Gastroesophageal sphincter (tissue), 4 donors: ENCODE data around the gene ABCG1. TPM values are rescaled to one million over a fixed set of nuclear protein-coding genes. Genes with fewer than 3 reads are reported as not detected.

Experiments
- ATAC-seq: fragments of 150-250 bp; one replicate; pipeline ENCODE4 v1.9.1; 2016; ENCODE audit warnings: mild to moderate bottlenecking, moderate library complexity
- H3K27ac ChIP-seq, 4 donors: fragments of 200-600 bp; sonication (generic) in 3 of 4; 1 replicate in 3 of 4; 2 replicates in 1 of 4; pipeline ENCODE4 v1.5.1; 2016 to 2019
- H3K27me3 ChIP-seq: fragments of 200-600 bp; sonication (generic); one replicate; pipeline ENCODE4 v1.5.1; 2019
- H3K36me3 ChIP-seq, 2 donors: fragments of 200-600 bp; sonication (generic); one replicate each; pipeline ENCODE4 v1.5.1; 2019; ENCODE audit warnings: control low read depth in 1 of 2
- H3K4me1 ChIP-seq, 3 donors: fragments of 200-600 bp; sonication (generic); 1 replicate in 2 of 3; 2 replicates in 1 of 3; pipeline ENCODE4 v1.5.1; 2016 to 2019; ENCODE audit warnings: control low read depth in 2 of 3
- H3K4me3 ChIP-seq, 2 donors: fragments of 200-600 bp; sonication (generic); one replicate each; pipeline ENCODE4 v1.5.1; 2019; ENCODE audit warnings: mild to moderate bottlenecking in 1 of 2, moderate library complexity in 1 of 2
- H3K9me3 ChIP-seq, 3 donors: fragments of 200-600 bp; sonication (generic); one replicate each; pipeline ENCODE4 v1.5.1; 2017 to 2019; ENCODE audit warnings: control low read depth in 2 of 3
- EP300 ChIP-seq: sonication (generic); formaldehyde crosslinking; IDR thresholded peaks from one replicate; pipeline ENCODE4 v1.6.1; 2017; ENCODE audit warnings: antibody characterized with exemption, mild to moderate bottlenecking
- POLR2A ChIP-seq, 2 donors: fragments of 450-650 bp; IDR thresholded peaks; one replicate each; pipeline ENCODE4 v1.6.1; 2017; ENCODE audit warnings: antibody characterized with exemption in 2 of 2, mild to moderate bottlenecking in 2 of 2, moderate library complexity in 1 of 2
- POLR2AphosphoS5 ChIP-seq: sonication (generic); formaldehyde crosslinking; IDR thresholded peaks from one replicate; pipeline ENCODE4 v1.6.1; 2017; ENCODE audit warnings: antibody characterized with exemption
- WGBS, 2 donors: methylation state at CpG; one replicate each; pipeline ENCODE4 v1.1.5; 2018; ENCODE audit warnings: low coverage in 1 of 2; 5-methylcytosine and 5-hydroxymethylcytosine counted together
- total RNA-seq, 4 donors: library from RNA; depleted of rRNA; stranded (reverse); fragments of >200 nt; gene quantifications; one replicate each; pipeline ENCODE4 v1.1.0, GENCODE V29; 2016
- TF ChIP-seq, protein P1 (sequence below), 4 experiments: fragments of 200-600 bp in 2 of 4; fragments of 450-650 bp in 2 of 4; sonication (generic) in 1 of 4; IDR thresholded peaks; one replicate each; pipeline ENCODE4 v1.5.1; 2017 to 2019; ENCODE audit warnings: antibody characterized with exemption in 4 of 4, mild to moderate bottlenecking in 2 of 4, moderate library complexity in 2 of 4

The ABCG1 gene
- total RNA-seq, 4 donors from 2014 or later = 15.9 to 21.8 (median 18.0) TPM

DNA sequence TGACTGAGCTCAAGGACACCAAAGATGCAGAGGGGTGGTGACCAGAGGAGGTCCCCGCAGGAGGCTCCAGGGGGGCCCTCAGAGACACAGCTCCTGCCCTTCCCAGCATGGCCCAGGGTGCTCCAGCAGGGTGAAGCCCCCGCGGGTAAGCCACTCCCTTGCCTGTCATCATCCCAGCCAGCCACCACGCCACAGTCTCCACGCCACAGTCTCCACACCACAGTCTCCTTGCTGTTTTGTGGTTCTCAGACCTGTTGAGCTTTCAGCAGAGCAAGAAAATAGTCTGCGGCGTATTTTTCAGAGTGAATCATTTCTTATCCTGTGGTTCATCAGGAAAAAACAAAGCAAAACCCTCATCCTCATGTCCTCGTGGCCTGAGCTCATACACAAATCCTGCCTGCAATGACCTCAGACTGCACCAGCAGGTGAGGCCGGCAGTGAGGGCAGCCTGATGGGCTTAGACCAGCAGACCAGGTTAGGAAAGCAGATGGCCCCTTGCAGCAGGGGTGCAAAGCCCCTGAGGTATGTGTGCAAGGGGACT is 25.7 kb upstream of the ABCG1 start:
- WGBS, 2 donors = 83% methylated on average over 6 of the region's 9 CpGs; no CpG with 5 or more reads in 1 of the 2 donors
- Histone ChIP-seq H3K4me3 (no peak overlapping the region), H3K9me3 (no peaks in the 10 kb centered on the region), H3K27me3 (no peaks in the 10 kb centered on the region), H3K27ac (no peak overlapping the region), H3K36me3 (no peaks in the 10 kb centered on the region), H3K4me1 (no peaks in the 10 kb centered on the region)
- TF ChIP-seq, protein P1, sequence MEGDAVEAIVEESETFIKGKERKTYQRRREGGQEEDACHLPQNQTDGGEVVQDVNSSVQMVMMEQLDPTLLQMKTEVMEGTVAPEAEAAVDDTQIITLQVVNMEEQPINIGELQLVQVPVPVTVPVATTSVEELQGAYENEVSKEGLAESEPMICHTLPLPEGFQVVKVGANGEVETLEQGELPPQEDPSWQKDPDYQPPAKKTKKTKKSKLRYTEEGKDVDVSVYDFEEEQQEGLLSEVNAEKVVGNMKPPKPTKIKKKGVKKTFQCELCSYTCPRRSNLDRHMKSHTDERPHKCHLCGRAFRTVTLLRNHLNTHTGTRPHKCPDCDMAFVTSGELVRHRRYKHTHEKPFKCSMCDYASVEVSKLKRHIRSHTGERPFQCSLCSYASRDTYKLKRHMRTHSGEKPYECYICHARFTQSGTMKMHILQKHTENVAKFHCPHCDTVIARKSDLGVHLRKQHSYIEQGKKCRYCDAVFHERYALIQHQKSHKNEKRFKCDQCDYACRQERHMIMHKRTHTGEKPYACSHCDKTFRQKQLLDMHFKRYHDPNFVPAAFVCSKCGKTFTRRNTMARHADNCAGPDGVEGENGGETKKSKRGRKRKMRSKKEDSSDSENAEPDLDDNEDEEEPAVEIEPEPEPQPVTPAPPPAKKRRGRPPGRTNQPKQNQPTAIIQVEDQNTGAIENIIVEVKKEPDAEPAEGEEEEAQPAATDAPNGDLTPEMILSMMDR (IDR thresholded peaks at IDR 0.05) = no peak
- TF ChIP-seq EP300 = no peak
- TF ChIP-seq POLR2AphosphoS5 = no peak
- ATAC-seq = no peak

DNA sequence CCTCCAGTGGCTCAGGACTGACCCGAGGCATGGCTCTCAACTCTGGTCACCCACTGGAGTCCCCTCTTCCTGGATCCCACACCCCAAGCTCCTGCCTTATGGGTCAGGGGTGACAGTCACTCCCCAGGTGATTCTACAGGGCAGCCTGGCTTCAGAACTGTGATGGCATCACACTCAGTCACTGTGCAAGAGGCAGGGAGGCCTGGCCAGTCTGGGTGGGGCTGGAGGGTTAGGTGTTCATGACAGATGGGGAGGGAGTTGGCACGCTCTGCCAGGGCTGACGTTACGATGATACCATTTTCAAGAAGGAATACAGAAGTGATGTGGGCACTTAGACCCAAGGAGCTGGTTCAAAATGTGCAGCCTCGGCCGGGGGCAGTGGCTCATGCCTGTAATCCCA is 25.2 kb upstream of the ABCG1 start:
- H3K36me3 ChIP-seq = no peaks in the 10 kb centered on the region
- H3K4me1 ChIP-seq = peaks cover 0 to 2% (median under 1%) of the 10 kb centered on the region in 3 donors
- 80 to 98% methylated on average over 5 of the region's 6 CpGs for WGBS, 2 donors
- no peak overlapping the region for H3K4me3 ChIP-seq
- TF ChIP-seq, protein P1 (IDR thresholded peaks at IDR 0.05) = no peak
- TF ChIP-seq POLR2AphosphoS5 (no peak), POLR2A (IDR thresholded peaks at IDR 0.05) (no peak), EP300 (no peak)
- ATAC-seq = no peak
- no peaks in the 10 kb centered on the region for H3K27me3 ChIP-seq
- no peak overlapping the region for H3K27ac ChIP-seq
- H3K9me3 ChIP-seq = no peaks in the 10 kb centered on the region

DNA sequence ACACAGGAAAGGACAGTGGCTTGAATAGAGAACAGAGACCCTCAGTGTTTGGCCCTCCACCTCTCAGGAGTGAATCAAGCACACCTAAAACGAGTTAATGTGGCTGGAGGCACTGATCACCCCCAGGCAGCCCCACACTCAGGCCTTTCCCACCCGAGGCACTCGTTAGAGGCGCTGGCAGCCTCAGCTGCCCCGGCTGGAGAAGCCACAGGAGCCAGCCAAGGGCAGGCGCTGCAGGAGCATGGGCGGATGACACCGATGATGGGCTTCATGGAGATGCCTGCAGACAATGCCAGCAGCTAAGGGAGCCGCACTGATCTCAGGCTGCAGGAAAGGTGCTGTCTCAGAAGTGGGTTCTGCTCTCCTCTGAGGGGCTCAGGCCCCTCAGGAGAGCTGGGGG is 24.1 kb upstream of the ABCG1 start:
- Histone ChIP-seq H3K4me3 (no peak overlapping the region), H3K27ac (no peak overlapping the region), H3K36me3 (no peaks in the 10 kb centered on the region), H3K4me1 (peaks cover 0 to 12% (median 5%) of the 10 kb centered on the region in 3 donors), H3K27me3 (no peaks in the 10 kb centered on the region), H3K9me3 (no peaks in the 10 kb centered on the region)
- TF ChIP-seq, protein P1 (IDR thresholded peaks at IDR 0.05) = no peak
- no peak for TF ChIP-seq POLR2A (IDR thresholded peaks at IDR 0.05)
- TF ChIP-seq EP300 = no peak
- TF ChIP-seq POLR2AphosphoS5 = no peak
- no CpG with 5 or more reads among the region's 9 CpGs for WGBS, 2 donors
- no peak for ATAC-seq

DNA sequence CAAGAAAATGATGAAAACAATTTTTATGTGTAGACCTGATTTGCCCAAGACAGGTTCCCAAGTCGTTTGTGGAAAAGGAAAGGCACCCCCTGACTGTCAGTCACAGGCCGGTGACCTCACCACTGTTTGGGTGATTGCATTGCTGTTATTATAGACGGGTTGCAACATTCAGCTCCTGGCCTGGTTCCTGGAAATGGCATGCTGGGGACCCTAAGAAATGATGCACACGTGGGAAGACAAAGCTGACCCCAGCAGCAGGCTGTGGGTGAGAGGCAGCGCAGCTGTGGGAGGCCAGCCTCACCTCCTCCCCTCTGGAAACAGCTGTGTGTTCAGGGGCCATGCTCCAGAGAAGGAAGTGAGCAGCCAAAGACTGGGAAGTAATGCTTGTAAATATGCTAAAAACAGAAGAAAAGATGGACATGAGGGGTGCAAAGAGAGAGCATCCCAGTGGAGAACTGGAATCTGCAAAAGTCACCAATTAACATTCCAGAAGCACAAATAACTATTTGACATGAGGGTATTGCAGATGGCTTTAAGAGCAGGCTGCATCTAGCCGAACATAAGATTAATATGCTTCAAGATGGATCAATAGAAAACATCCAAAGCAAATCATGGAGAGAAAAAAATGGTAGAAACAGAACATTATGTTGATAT is 23.4 kb upstream of the ABCG1 start:
- WGBS, 2 donors = 47 to 75% methylated on average over 1 to 4 of the region's 6 CpGs
- H3K36me3 ChIP-seq = no peaks in the 10 kb centered on the region
- peaks cover 0 to 16% (median 7%) of the 10 kb centered on the region in 3 donors for H3K4me1 ChIP-seq
- no peak overlapping the region for H3K4me3 ChIP-seq
- TF ChIP-seq POLR2A (IDR thresholded peaks at IDR 0.05) (no peak), POLR2AphosphoS5 (no peak), EP300 (no peak)
- TF ChIP-seq, protein P1 (IDR thresholded peaks at IDR 0.05) = no peak
- H3K9me3 ChIP-seq = no peaks in the 10 kb centered on the region
- ATAC-seq = peak; percentile 34
- no peaks in the 10 kb centered on the region for H3K27me3 ChIP-seq
- H3K27ac ChIP-seq = no peak overlapping the region
